ENCODE data around the gene CLEC4G.

Gene CLEC4G

DNA sequence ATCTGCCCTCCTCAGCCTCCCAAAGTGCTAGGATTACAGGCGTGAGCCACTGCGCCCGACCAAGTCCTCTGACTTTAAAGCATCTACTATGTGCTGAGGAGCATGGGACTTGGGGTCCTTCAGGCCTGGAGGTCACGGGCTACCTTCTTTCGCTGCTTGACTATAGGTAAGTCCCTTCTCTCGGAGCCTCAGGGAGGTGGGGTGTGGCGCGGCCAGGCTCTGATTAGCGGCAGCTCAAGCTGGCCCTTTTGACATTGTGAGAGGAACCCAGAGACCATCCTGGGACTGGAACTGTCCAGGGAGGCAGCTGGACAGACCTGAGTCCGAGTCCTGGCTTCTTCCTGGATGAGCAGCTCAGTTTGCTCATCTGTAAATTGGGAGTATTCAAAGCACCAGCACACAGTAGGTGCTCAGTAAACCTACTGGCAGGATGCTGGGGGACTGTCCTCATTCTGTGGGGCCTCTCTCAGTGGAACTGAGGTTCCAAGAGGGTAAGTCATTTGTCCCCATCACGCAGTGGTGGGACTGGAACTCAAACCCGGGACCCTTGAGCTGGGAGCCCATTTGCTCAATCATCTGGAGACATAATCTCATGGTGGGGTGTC is 30.8 kb downstream of the CLEC4G start:
- peak overlapping the region; percentile 53; the same call in 1 of the 2 replicates for H3K4me3 ChIP-seq (ENCODE audit: low read length)
- no peak for TF ChIP-seq ZNF274 (IDR thresholded peaks at IDR 0.05; ENCODE audit: low read depth, low read length)

DNA sequence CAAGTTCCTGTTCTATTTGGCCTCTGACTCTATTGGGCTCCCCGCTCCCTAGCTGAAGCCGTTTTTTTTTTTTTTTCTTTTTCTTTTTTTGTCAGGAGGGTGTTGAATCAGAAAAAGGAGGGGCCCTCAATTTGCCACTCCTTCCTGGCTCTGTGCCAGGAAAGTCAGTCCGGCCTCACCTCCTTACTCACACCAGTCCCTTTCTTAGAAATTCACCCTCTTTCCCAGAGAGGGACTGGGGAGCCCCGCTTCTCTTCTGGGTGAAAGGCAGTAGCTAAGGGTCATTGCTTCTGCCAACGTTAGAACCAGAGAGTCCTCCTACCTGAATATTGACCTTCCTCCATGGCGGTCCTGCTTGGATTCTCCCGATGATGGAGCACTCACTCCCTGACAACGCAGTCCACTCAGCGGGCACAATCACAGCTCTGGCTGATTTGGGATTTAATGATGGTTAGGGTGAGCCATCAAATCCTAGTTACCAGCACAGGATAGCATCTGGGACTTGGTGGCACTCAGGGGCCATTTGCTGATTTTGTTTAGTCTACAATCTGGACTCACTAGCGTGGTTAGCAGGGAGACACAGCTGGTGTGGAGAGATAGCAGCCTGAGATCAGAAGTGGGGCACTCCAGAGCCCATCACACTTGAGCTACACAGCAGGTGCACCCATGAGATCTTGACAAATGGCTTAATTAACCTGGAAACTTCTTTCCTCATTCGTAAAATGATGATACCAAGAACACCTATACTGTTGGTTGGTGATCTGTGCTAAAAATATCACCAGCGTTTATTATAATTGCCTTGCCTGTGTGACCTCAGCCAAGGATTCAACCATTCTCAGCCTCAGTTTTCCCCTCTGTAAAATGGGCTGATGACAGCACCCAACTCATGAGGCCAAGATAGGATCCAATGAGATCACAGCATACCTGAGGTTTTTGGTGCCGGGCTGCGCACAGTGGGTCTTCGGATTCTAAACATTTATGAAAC is 32.2 kb downstream of the CLEC4G start:
- TF ChIP-seq ZNF274 (IDR thresholded peaks at IDR 0.05; ENCODE audit: low read depth, low read length): no peak
- H3K4me3 ChIP-seq (ENCODE audit: low read length): peak overlapping the region; percentile 80

DNA sequence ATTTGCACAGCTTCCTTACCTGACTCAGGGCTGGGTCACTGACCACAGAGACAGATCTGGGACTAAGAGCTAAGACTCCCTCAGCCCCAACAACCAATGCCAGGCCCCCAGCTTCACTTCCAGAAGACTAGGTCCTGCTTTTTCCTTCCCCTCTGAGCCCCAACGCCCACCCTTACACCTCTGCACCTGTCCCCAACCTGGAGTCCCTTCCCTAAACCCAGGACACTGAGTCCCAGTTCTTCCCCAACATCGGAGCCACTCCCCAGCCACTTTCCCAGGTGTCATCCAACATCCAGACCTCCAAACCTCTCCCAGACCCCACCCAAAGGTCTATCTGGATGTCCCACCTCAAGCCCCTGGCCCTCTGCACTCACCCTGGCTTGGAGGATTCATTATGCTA is 32.9 kb downstream of the CLEC4G start:
- TF ChIP-seq ZNF274 (IDR thresholded peaks at IDR 0.05; ENCODE audit: low read depth, low read length): no peak
- peak overlapping the region; percentile 80 for H3K4me3 ChIP-seq (ENCODE audit: low read length)

DNA sequence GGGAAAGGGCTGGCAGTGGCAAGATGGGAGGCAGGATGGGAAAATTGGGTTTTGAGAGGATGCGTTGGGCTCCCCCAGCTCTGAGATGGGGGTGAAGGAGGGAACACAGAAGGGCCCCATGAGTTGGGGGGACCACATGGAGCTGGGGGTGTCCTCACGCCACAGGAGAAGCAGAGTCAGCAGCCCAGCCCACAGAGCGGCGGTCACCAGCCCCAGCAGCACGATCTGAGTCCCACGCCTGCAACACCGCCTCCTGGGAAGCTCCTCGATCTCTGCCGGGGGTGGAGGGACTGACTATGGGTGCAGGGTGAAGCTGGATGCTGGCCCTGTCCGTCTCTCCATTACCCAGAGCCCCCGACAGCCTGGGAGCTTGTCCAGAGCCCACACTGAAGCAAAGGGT is 33.3 kb downstream of the CLEC4G start:
- peak overlapping the region; percentile 80 for H3K4me3 ChIP-seq (ENCODE audit: low read length)

DNA sequence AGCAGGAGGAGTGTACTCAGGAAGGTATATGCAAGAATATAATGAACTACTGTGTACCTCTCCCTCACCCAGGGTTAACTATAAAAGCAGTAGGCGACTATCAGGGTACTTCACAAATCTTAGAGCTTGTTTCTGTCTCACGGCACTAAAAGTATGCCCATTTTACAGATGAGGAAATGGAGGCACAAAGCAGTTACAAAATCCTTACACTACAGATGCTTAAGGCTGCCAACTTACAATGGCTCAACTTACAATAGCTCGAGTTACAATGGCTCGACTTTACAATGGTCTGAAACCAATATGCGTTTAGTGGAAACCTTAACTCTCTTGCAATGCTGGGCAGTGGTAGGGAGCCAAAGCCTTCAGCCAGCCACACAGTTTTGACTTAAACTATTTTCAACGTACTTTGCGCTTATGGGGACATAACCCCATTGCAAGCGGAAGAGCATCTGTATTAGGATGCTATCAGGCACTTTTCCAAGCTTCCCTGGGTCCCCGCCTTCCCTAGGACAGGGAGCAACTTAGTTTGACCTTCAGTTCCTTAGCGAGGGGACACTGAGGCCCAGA is 34.1 kb downstream of the CLEC4G start:
- no peak for TF ChIP-seq ZNF274 (IDR thresholded peaks at IDR 0.05; ENCODE audit: low read depth, low read length)
- peak overlapping the region; percentile 80; the same call in 1 of the 2 replicates for H3K4me3 ChIP-seq (ENCODE audit: low read length)

More for the DNA sequence above, 33.3 kb downstream of the CLEC4G start:
- no peak for TF ChIP-seq ZNF274 (IDR thresholded peaks at IDR 0.05; ENCODE audit: low read depth, low read length)

DNA sequence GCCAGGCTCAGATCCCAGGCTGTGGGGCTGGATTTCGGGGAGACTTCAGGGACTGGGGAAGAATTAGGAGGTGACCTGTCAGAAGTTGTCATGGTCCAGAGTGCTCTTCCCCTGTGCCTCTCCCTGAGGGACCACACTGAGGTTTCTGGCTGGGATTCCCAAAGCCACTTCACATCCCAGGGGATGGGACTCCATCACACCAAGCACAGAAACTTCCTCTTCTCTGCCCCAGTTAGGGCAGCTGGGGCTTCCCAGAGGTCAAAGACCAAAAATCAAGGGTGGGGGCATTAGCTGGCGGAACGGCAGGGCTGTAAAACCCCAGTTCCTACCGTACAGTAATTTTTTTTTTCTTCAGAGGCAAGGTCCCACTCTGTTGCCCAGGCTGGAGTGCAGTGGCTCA is 37.4 kb downstream of the CLEC4G start:
- TF ChIP-seq ZNF274 (IDR thresholded peaks at IDR 0.05; ENCODE audit: low read depth, low read length): no peak
- no peak overlapping the region; the same call in 1 of the 2 replicates for H3K4me3 ChIP-seq (ENCODE audit: low read length)

DNA sequence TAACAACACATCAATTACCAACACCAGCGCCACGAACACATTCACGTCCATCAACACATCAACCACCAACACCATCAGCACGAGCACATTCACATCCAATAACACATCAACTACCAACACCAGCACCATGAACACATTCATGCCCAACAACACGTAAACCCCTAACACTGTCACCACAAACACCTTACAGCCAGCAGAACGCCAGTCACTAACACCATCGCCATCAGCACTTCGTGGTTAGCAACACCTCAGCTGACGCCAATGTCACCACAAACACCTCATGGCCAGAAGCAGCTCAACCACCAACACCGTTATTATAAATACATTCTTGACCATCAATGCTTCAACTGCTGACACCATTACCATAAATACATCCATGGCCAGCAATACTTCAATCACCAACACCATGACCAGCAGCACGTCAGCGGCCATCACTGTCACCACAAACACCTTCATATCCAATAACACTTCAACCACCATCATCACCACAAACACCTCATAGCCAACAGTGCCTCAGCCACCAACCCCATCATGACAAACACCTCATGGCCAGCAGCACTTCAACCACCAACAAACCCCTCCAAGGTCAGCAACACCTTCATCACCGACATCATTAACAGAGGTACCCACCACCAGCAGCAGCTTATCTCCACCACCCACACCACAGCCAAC is 39.4 kb downstream of the CLEC4G start:
- no peak for TF ChIP-seq ZNF274 (IDR thresholded peaks at IDR 0.05; ENCODE audit: low read depth, low read length)
- peak overlapping the region; percentile 18; the same call in 1 of the 2 replicates for H3K4me3 ChIP-seq (ENCODE audit: low read length)

DNA sequence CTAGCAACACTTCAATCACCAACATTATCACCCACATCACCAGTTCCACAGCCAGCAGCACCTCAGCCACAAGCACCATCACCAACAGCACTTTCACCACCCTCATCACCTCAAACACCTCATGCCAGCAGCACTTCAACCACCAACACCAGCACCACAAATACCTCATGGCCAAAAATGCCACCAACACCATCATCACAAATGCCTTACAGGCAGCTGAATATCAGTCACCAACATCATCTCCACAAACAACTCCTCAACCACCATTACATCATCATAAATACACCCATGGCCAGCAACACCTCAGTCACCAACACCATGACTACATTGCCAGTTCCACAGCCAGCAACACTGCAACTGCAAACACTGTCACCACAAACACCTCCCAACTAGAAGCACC is 40.4 kb downstream of the CLEC4G start:
- no peak for TF ChIP-seq ZNF274 (IDR thresholded peaks at IDR 0.05; ENCODE audit: low read depth, low read length)

DNA sequence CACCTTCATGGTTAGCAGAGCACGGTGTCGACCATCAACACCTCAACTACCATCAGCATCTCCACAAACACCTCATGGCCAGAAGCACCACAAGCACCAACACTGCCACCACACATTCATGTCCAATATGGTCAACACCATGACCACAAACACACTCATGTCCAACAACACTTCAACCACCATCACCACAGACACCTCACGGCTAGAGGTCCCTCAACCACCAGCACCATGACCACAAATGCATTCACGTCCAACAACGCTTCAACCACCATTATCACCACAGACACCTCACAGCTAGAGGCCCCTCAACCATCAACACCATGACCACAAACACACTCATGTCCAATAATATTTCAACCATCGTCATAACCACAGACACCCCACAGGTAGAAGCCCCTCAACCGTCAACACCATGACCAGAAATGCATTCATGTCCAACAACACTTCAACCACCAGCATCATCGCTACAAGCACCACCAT is 41.1 kb downstream of the CLEC4G start:
- H3K4me3 ChIP-seq (ENCODE audit: low read length): no peak overlapping the region
- TF ChIP-seq ZNF274 (IDR thresholded peaks at IDR 0.05; ENCODE audit: low read depth, low read length): no peak

More for the DNA sequence above, 40.4 kb downstream of the CLEC4G start:
- no peak overlapping the region for H3K4me3 ChIP-seq (ENCODE audit: low read length)

DNA sequence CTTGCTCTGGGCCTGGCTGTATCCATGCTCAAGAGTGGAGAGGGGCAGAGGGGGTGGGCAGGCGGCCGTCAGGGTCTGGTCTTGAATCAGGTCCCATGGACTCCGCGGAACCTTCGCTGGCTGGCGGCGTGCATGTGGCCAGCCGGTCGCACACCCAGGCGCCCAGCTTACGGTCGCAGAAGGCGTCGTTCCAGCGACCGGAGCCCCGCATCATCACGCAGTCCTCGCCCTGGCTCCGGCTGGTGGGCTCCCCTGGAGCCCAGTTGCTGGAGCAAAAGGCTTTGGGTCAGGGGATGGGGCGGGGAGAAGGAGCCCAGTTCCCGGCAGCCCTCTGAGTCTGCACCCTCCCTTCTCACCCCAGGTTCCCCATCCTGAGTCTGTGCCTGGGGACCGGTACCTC is 42.7 kb downstream of the CLEC4G start:
- no peak for TF ChIP-seq ZNF274 (IDR thresholded peaks at IDR 0.05; ENCODE audit: low read depth, low read length)
- no peak overlapping the region for H3K4me3 ChIP-seq (ENCODE audit: low read length)

DNA sequence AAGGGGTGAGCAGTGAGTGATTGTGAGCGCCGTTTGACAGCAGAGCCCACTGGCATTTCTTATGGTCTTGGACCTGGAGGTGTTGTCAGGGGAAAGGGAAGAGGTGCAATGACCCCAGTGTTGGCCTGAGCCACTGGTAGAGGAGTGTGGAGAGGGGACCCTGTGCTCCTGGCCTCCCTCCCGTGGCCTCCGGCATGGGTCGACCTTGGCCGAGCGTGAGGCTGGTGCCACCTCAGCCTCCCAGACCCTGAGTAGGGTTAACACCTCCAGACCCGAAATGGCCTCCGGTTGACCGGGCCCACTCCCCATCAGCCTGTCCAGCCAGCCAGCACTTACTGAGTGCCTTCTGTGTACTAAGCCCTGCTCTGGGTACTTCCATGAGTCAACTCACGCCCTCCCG is 44.7 kb downstream of the CLEC4G start:
- H3K4me3 ChIP-seq (ENCODE audit: low read length): no peak overlapping the region
- TF ChIP-seq ZNF274 (IDR thresholded peaks at IDR 0.05; ENCODE audit: low read depth, low read length): no peak

DNA sequence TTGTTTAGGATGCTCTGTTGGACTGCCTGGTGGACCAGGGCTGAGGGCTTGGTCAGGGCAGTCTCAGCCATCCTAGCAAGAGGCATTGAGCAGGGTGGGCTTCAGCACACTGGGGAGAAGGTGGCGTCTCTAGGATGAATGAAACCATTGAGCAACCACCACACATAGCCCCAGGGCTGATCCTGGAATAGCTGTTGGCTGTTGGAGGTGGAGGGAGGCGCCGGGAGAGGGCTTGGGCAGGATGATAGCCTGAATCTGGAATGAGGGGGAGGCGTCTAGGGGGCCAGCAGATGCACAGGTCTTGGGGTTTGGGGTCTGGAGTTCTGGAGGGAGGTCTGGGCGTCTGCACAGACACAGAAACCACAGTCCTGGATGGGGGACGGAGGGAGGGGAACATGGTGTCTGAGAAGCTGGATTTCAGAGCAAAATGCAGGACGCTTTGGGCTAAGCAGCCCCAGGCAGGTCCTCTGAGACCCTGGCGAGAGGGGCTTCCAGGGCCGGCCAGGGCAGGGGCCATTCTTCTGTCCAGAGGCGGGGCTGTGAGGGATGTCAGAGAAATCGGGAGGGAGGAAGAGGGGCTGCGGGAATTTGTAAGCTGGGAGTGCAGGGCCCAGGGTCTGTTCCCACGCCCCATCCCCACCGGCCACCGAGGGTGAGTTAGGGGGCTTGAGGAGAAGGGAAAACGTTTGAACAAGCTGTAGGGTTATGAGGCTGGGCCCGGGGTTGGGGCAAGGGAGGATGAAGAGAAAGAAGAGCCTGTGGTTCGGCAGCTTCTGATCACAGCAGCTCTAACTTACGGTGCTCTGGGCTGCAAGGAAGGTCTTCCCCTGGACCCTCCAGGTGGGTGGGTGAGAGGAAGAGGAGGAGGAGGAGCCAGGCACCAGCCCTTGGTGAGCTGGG is 46.1 kb downstream of the CLEC4G start:
- no peak for TF ChIP-seq ZNF274 (IDR thresholded peaks at IDR 0.05; ENCODE audit: low read depth, low read length)
- no peak overlapping the region for H3K4me3 ChIP-seq (ENCODE audit: low read length)

All from GM08714 (cell line).